Ovary (tissue), 3 donors: ENCODE data around the gene KRT73.

ENCODE experiments used
- CTCF ChIP-seq, 3 donors: fragments of 450-650 bp in 2 of 3; fragments of 200-600 bp in 1 of 3; IDR thresholded peaks; one replicate each; pipeline versions ENCODE4 v1.5.1 to v1.8.0; 2016 to 2022; ENCODE audit warnings: antibody characterized with exemption in 3 of 3, mild to moderate bottlenecking in 1 of 3
- EP300 ChIP-seq: sonication (generic); formaldehyde crosslinking; IDR thresholded peaks from one replicate; pipeline ENCODE4 v1.6.1; 2017; ENCODE audit warnings: antibody characterized with exemption
- POLR2A ChIP-seq: fragments of 450-650 bp; IDR thresholded peaks from one replicate; pipeline ENCODE4 v1.6.1; 2017; ENCODE audit warnings: antibody characterized with exemption, mild to moderate bottlenecking, moderate library complexity
- donor health status: DM: no; HTN: no; CAD: no.

- TF ChIP-seq CTCF (IDR thresholded peaks at IDR 0.05) (no peak), EP300 (no peak), POLR2A (no peak)
Measured at GRCh38 chr12:52666471-52666870, 48.1 kb upstream of the KRT73 start.
